OCI-LY3 (cell line): ENCODE measurements around the gene RRM2.

Experiments
- H2AFZ ChIP-seq: fragments of 200-600, 300-600 bp; shearing (Covaris generic); 2 replicates; pipeline ENCODE4 v1.6.0; 2014; ENCODE audit warnings: antibody characterized with exemption, low read depth, low read length
- H3K27ac ChIP-seq: fragments of 200-600, 300-600 bp; sonication (generic); 2 replicates; pipeline ENCODE4 v1.5.1; 2014; ENCODE audit warnings: mild to moderate bottlenecking, low read length, moderate library complexity, mixed read lengths
- H3K27me3 ChIP-seq: fragments of 200-600, 300-600 bp; sonication (generic); 2 replicates; pipeline ENCODE4 v1.6.1; 2014; ENCODE audit warnings: low read depth, low read length, mixed read lengths
- H3K36me3 ChIP-seq: fragments of 200-600, 300-600 bp; sonication (generic); replicated peaks from 2 replicates; pipeline ENCODE3; 2014; ENCODE audit warnings: low read depth, low read length, mixed read lengths
- H3K4me1 ChIP-seq: fragments of 300-600, 200-600 bp; sonication (generic); 2 replicates; pipeline ENCODE4 v1.6.1; 2014; ENCODE audit warnings: low read length, mixed read lengths
- H3K4me2 ChIP-seq: fragments of 200-600, 300-600 bp; sonication (generic); 2 replicates; pipeline ENCODE4 v1.6.1; 2014; ENCODE audit warnings: low read length, mixed read lengths
- H3K4me3 ChIP-seq: fragments of 300-600, 200-600 bp; sonication (generic); 2 replicates; pipeline ENCODE4 v1.5.1; 2014; ENCODE audit warnings: antibody characterized with exemption, mild to moderate bottlenecking, low read length, moderate library complexity
- H3K79me2 ChIP-seq: fragments of 300-600, 200-600 bp; shearing (Covaris generic); 2 replicates; pipeline ENCODE4 v1.6.1; 2014; ENCODE audit warnings: mild to moderate bottlenecking, low read length, mixed read lengths
- H3K9ac ChIP-seq: fragments of 300-600, 200-600 bp; shearing (Covaris generic); 2 replicates; pipeline ENCODE4 v1.6.0; 2014; ENCODE audit warnings: mild to moderate bottlenecking, low read length, moderate library complexity
- H3K9me3 ChIP-seq: fragments of 200-600, 300-600 bp; shearing (Covaris generic); 2 replicates; pipeline ENCODE4 v1.6.1; 2014; ENCODE audit warnings: low read length, mixed read lengths; ENCODE audit not compliant: insufficient read depth
- H4K20me1 ChIP-seq: fragments of 200-600, 300-600 bp; sonication (generic); 2 replicates; pipeline ENCODE4 v1.6.1; 2016; ENCODE audit warnings: low read length, mixed read lengths; ENCODE audit not compliant: insufficient read depth
- CTCF ChIP-seq: fragments of 200-600, 300-600 bp; sonication (generic); IDR thresholded peaks from 2 replicates; pipeline ENCODE4 v1.5.1; 2014; ENCODE audit warnings: antibody characterized with exemption, low read length, low read depth
- EZH2phosphoT487 ChIP-seq: fragments of 200-600 bp; shearing (Covaris generic); IDR thresholded peaks from 2 replicates; pipeline ENCODE4 v1.6.1; 2018; ENCODE audit warnings: antibody characterized with exemption, mixed run types, low read depth

The RRM2 gene

DNA sequence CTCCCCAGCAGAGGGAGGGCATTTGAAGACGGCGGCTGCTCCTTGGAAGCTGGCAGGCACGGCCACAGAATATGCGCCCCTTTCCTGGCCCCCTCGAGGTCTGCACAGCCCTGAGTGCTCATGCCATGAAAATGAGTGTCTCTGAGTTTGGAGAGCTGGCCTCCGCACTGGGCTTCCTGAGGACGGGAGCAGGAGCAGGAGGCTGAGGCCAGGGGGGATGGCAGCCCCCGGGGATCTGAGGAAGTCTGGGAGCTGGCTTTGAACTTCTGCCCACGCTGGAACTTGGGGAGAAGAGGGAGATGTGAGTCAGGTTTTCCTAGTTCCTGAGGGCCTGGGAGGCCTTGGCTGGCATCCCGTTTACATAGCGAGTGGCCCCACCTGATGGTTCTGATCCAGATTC lies 47.0 kb downstream of the RRM2 start:
- no peaks in the 10 kb centered on the region for H3K79me2 ChIP-seq
- H3K9me3 ChIP-seq, result no peaks in the 10 kb centered on the region
- H3K4me1 ChIP-seq, result no peaks in the 10 kb centered on the region; the same call in 1 of the 2 replicates
- H3K27me3 ChIP-seq, result no peaks in the 10 kb centered on the region
- no peak overlapping the region for H3K9ac ChIP-seq
- H3K27ac ChIP-seq, result no peak overlapping the region
- TF ChIP-seq CTCF (no peak), EZH2phosphoT487 (no peak)
- H3K4me3 ChIP-seq, result no peak overlapping the region
- no peaks in the 10 kb centered on the region for H3K36me3 ChIP-seq
- H3K4me2 ChIP-seq, result no peak overlapping the region
- no peaks in the 10 kb centered on the region for H4K20me1 ChIP-seq
- no peak overlapping the region for H2AFZ ChIP-seq

DNA sequence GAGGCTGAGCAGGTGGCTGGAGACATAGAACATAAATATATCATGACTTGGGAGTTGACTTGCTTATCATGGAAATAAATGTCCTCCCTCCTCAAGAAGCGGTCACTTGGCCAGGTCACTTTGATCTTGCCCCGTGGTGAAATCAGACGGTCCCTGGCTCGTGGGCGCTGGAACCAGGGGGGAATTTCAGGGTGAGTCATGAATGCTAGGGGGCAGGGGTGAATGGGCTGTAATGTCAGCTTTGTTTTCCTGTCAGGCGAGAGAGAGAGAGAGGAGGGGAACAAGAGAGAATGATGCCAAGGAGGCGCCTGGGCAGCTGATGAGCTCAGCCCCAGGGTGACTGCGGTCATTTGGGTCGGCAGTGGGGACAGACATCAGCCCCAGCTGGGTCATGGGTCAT lies 47.7 kb downstream of the RRM2 start:
- Histone ChIP-seq H3K79me2 (no peaks in the 10 kb centered on the region), H2AFZ (no peak overlapping the region), H3K9ac (no peak overlapping the region), H3K27me3 (no peaks in the 10 kb centered on the region), H3K36me3 (no peaks in the 10 kb centered on the region), H4K20me1 (no peaks in the 10 kb centered on the region), H3K4me1 (no peaks in the 10 kb centered on the region), H3K9me3 (no peaks in the 10 kb centered on the region), H3K27ac (no peak overlapping the region), H3K4me2 (no peak overlapping the region), H3K4me3 (no peak overlapping the region)
- no peak for TF ChIP-seq EZH2phosphoT487
- no peak for TF ChIP-seq CTCF

DNA sequence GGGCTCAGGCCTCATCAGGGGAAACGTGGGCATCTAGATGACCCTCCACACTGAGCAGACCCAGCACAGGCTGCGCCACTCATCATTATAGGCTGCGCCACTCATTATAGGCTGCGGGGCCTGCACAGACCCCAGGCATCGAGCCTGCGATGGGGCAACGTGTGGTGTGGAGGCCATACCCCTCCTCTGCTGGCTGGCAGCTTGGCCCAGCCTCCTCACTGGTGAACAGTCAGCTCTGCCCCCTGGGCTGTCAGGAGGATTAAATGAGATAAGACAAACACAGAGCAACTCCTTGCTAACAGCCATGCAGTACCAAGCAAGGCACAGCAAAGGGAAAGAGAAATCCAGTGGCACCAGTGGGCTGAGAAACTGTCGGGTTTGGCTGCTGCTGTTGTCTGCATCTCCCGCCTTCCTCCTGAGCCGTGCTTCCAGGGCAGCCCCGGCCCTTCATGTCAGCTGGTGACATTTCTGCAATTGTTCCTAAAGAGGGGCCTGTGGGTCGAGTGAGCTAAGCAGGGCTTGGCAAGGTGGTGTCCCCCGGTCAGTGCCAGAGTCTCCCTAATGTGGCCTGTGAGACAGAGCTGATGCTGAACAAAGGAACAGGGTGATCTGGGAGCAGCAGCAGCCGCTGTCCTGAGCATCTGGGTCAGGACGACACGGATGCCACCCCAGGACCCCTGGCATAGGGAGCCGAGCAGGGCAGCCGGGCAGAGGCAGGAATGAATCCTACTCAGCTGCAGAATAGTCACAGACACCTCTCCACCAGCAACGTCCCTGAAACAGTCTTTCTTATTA lies 48.7 kb downstream of the RRM2 start:
- H2AFZ ChIP-seq, result no peak overlapping the region
- H3K27ac ChIP-seq, result no peak overlapping the region
- H3K4me3 ChIP-seq, result no peak overlapping the region
- no peaks in the 10 kb centered on the region for H4K20me1 ChIP-seq
- H3K9me3 ChIP-seq, result no peaks in the 10 kb centered on the region
- no peak overlapping the region for H3K4me2 ChIP-seq
- no peak for TF ChIP-seq CTCF
- TF ChIP-seq EZH2phosphoT487, result no peak
- H3K27me3 ChIP-seq, result no peaks in the 10 kb centered on the region
- H3K36me3 ChIP-seq, result no peaks in the 10 kb centered on the region
- H3K9ac ChIP-seq, result no peak overlapping the region
- no peaks in the 10 kb centered on the region for H3K4me1 ChIP-seq
- no peaks in the 10 kb centered on the region for H3K79me2 ChIP-seq

DNA sequence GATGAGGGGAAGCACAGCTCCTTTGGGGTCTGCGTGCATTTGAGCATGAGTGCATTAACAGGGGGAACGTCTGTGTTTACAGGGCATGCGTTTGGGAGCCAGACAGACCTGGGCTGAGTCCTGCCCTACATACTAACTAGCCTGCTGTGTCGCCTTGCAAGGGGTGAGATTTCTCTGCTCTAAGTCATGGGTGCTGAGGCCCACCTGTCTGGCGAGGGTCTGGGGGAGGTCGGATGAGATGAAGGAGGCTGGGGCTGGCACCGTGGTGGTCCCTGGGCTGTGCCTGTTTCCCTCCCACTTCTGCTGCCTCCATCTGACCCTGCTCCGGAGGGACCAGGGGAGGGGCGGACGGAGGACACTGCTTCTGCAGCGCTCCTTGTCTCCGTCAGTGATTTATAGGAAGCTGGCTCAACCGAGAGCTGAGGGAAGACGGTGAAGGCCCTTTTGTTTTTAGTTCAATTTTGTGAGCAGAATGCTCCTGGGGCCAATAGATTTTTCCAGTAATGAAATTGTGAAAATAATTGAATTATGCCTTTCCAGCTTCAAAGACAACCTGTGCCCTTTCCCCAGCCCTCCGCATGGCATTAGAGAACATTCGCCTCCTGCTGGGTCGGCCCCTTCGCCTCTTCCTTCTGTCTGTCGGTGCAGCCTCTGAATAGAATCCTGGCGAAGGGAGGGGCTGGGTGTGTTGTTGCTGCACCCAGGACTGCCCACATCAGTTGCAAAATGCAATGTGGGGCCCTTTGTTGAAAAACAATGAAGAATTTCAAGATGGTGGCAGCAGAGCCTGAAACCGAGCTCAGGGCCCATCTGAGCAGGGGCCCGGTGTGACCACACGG lies 49.7 kb downstream of the RRM2 start:
- TF ChIP-seq CTCF (no peak), EZH2phosphoT487 (no peak)

More for the DNA sequence above, 49.7 kb downstream of the RRM2 start:
- H3K9me3 ChIP-seq, result no peaks in the 10 kb centered on the region
- H3K36me3 ChIP-seq, result no peaks in the 10 kb centered on the region
- H2AFZ ChIP-seq, result no peak overlapping the region
- H3K27ac ChIP-seq, result no peak overlapping the region
- no peaks in the 10 kb centered on the region for H3K27me3 ChIP-seq
- no peaks in the 10 kb centered on the region for H3K79me2 ChIP-seq
- H3K9ac ChIP-seq, result no peak overlapping the region
- H3K4me3 ChIP-seq, result no peak overlapping the region
- H4K20me1 ChIP-seq, result no peaks in the 10 kb centered on the region
- no peak overlapping the region for H3K4me2 ChIP-seq
- no peaks in the 10 kb centered on the region for H3K4me1 ChIP-seq
